Activated CD4-positive, alpha-beta T cell treated with anti-CD3 and anti-CD28 coated beads, Interleukin-2, amount 10 ng/mL, durations not matched to agents 24 days and 14 days (primary cell): Measurements from ENCODE around the gene RTP4. TPM values are rescaled to one million over a fixed set of nuclear protein-coding genes. Genes with fewer than 3 reads are reported as not detected.
A peak's percentile ranks its signal among the peaks of the same experiment; 100 is the strongest.

ENCODE experiments used
- DNase-seq: peaks from one replicate; pipeline ENCODE4 v3.0.0; 2022
- H3K27ac Mint-ChIP-seq: one replicate; pipeline ENCODE4 v1.8.0; 2022; ENCODE audit warnings: mild to moderate bottlenecking, mixed read lengths
- H3K27me3 Mint-ChIP-seq: one replicate; pipeline ENCODE4 v1.8.0; 2022; ENCODE audit warnings: mixed read lengths
- H3K36me3 Mint-ChIP-seq: one replicate; pipeline ENCODE4 v1.8.0; 2022; ENCODE audit warnings: low read depth, mild to moderate bottlenecking, mixed read lengths
- H3K4me1 Mint-ChIP-seq: one replicate; pipeline ENCODE4 v1.8.0; 2021; ENCODE audit warnings: mixed read lengths
- H3K4me3 Mint-ChIP-seq: one replicate; pipeline ENCODE4 v1.8.0; 2022; ENCODE audit warnings: mild to moderate bottlenecking, moderate library complexity, mixed read lengths
- H3K9me3 Mint-ChIP-seq: one replicate; pipeline ENCODE4 v1.8.0; 2021; ENCODE audit warnings: mixed read lengths
- intact Hi-C: fragments of 100-400 bp; cut with micrococcal nuclease; formaldehyde crosslinking; loops from one replicate; pipeline ENCODE4 v1.15.1; 2023
- total RNA-seq: library from RNA; stranded (reverse); gene quantifications from 2 replicates; pipeline ENCODE4 v1.2.3, GENCODE V29; 2022

Gene RTP4
- total RNA-seq, 1 donor from 2014 or later = 3.0 TPM

DNA sequence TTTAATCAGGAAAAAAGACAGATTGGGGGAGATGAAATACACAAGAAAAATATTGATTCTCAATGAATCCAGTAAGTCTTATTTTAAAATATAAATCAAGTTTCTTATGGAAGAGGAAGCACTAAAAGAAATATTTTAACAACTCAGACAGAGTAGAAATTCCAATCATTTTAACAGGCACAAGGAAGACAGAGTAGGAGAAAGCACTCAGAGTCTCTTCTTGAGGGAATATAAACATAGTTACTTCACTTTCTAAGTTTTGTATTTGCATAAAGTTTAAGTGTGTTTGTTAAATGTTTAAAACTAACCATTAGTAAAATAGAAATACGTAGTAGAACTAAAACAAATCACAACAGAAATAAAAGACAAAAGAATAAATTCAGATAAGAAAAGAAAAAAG is 24.5 kb upstream of the RTP4 start:
- H3K27ac Mint-ChIP-seq = no peak overlapping the region
- no peak for DNase-seq
- H3K4me1 Mint-ChIP-seq = no peaks in the 10 kb centered on the region
- H3K27me3 Mint-ChIP-seq = peaks cover 28% of the 10 kb centered on the region
- H3K4me3 Mint-ChIP-seq = no peak overlapping the region
- intact Hi-C loops = no loop called here
- H3K36me3 Mint-ChIP-seq = no peaks in the 10 kb centered on the region
- no peaks in the 10 kb centered on the region for H3K9me3 Mint-ChIP-seq

DNA sequence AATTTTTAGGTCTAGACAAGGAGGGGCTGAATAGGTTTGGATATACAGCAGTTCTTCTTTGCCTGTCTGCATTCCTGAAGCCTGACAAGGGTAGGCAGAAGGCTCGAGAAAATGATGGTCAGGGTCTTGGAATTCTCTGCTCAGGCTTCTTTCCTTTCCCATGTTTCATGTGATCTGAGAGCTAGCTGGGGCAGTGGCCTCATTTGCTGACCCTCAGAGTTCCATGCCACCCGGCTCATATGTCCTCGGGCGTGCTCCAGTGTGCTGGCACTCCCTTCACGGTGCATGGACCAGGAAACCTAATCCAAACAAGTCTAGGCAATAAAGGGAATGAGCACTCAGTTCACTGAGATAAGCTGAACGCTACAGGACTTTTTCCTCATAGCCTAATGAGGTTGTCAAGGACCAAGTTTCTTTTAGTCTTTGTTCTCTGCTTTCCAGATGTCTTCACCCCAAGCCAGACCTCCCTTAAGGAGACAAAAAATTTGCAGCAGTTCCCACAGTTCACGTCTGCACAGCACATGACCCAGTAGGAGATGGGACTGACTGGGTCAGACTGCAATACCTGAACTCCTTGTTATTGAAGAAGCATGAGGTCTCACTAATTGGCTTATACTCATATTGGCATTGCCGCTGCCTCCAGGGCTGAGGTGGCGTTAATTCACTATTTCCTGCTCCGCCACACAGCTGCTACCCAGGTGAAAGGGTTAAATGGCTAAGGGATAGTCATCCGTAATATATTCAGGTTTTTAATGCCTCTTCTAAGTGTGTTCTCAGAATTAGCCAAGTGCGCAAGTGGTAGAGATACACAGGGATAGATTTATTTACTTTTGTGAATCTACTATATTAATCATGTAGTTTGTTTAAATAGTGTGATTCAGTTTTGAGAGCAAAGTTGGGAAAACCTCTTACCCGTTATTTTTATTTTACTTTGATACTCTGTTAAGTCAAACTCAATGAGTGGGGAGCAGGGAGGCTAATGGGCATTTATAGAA is 15.3 kb upstream of the RTP4 start:
- H3K36me3 Mint-ChIP-seq = no peaks in the 10 kb centered on the region
- H3K4me1 Mint-ChIP-seq = no peaks in the 10 kb centered on the region
- peaks cover 5% of the 10 kb centered on the region for H3K9me3 Mint-ChIP-seq
- H3K4me3 Mint-ChIP-seq = no peak overlapping the region
- peak; percentile 23 for DNase-seq
- intact Hi-C loops = no loop called here
- H3K27me3 Mint-ChIP-seq = peaks cover 14% of the 10 kb centered on the region
- no peak overlapping the region for H3K27ac Mint-ChIP-seq

DNA sequence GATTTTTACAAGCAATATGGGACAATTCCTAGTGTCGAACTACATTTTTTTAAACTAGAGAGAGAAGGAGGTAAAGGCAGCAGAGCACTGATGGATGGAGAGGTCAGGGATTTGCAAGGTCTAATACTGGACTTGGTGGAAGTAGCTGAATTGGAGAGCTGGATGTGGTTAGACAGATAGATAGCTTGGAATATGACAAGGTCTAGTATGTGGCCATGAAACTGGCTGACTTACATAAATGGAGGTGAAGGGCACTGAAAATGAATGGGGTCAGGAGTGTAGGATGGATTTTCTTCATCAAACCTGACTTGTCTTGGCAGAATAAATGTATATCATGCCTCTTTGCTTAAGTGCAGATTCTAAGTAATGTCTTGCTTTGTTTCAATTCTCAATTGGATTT is 10.1 kb upstream of the RTP4 start:
- Mint-ChIP-seq H3K4me1 (peaks cover 9% of the 10 kb centered on the region), H3K4me3 (no peak overlapping the region), H3K9me3 (peaks cover 5% of the 10 kb centered on the region), H3K27ac (no peak overlapping the region), H3K36me3 (no peaks in the 10 kb centered on the region), H3K27me3 (peaks cover 6% of the 10 kb centered on the region)
- DNase-seq = no peak
- intact Hi-C loops = no loop called here

DNA sequence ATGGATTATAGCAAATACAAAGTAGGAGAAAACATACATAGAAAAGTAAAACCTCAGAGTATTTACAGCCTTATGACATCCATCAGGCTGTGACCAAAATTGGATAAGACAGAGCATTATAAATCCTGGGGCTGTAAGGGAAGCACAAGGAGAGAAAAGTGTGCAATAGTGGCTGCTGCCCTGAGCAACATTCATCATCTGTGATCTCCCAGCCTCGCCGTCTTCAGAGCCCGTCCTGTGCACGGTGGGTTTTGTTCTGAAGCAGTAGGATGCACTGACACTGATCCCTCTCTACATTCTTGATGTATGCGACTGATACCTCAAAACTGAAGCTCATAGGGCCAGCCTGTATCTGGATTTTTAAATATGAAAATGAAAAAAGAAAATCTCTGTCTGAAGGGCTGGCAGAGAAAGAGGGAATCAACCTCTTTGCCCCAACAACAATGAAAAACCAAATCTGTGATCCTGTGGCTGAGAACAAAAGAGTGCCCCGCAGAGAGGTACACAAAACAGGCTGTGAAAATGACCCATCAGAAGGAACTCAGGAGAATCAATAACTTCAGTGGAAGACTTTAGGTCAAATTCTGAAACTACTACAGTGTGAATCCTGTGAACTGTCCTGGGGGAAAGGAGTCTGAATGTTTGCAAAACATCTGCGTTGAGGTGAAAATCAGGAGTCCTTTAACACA is 8.2 kb upstream of the RTP4 start:
- intact Hi-C loops = no loop called here
- DNase-seq = no peak
- Mint-ChIP-seq H3K27me3 (peaks cover 5% of the 10 kb centered on the region), H3K27ac (no peak overlapping the region), H3K36me3 (no peaks in the 10 kb centered on the region), H3K4me1 (peaks cover 11% of the 10 kb centered on the region), H3K4me3 (no peak overlapping the region), H3K9me3 (no peaks in the 10 kb centered on the region)

DNA sequence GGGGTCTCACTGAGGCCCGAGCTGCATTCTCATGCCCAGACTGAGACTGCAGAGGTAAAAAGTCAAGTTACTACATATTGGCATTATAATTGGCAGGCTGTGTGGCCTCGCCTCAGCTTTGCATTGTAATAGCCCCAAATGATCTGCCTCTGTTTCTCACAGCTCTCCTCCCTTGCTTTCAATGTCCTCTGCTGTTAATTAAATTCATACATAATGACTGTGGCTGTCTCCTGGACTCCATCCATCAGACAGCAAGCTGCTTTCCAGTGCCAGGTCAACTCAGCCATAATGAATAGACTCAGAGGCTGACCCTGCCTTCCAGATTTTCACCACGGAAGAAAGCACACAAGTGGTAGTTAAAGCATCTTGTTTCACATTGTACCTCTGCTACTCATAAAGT is 7.6 kb upstream of the RTP4 start:
- DNase-seq = no peak
- Mint-ChIP-seq H3K27me3 (peaks cover 5% of the 10 kb centered on the region), H3K27ac (no peak overlapping the region), H3K4me1 (peaks cover 11% of the 10 kb centered on the region), H3K4me3 (no peak overlapping the region), H3K36me3 (no peaks in the 10 kb centered on the region), H3K9me3 (peaks cover 4% of the 10 kb centered on the region)
- intact Hi-C loops = no loop called here

DNA sequence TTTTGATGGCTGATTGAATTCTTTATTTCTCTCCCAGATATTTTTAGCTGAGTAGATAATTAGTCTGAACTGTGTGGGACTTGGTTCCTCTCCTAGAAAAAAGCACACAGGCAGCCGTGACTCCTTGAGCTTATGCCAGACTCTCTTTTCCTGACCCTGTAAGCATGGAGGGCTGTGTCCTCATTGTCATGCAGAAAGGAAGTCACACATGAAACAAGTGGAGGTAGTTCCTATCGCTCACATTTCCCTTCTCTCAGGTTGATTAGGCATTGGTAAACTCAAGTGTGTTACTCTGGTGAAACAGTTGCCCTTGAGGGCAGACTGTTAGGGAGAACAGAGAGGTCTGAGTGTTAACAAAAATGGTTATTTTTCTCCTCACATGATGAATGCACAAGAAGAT is 6.3 kb upstream of the RTP4 start:
- intact Hi-C loops = no loop called here
- H3K36me3 Mint-ChIP-seq = no peaks in the 10 kb centered on the region
- no peak overlapping the region for H3K4me3 Mint-ChIP-seq
- H3K4me1 Mint-ChIP-seq = peaks cover 11% of the 10 kb centered on the region
- peaks cover 7% of the 10 kb centered on the region for H3K9me3 Mint-ChIP-seq
- no peak overlapping the region for H3K27ac Mint-ChIP-seq
- no peak for DNase-seq
- H3K27me3 Mint-ChIP-seq = peaks cover 5% of the 10 kb centered on the region

DNA sequence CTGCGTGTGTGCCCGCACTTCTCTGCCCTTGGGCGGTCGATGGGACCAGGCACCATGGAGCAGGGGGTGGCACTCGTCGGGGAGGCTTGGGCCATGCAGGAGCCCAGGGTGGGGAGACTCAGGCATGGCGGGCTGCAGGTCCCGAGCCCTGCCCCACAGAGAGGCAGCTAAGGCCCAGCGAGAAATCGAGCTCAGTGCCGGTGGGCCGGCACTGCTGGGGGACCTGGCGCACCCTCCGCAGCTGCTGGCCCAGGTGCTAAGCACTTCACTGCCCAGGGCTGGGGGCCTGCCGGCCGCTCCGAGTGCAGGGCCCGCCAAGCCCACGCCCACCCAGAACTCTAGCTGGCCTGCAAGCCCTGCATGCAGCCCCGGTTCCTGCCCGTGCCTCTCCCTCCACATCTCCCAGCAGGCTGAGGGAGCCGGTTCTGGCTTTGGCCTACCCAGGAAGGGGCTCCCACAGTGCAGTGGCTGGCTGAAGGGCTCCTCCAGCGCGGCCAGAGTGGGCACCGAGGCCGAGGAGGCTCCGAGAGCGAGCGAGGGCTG is 553 bp upstream of the RTP4 start:
- Mint-ChIP-seq H3K36me3 (peaks cover 31% of the 10 kb centered on the region), H3K9me3 (peaks cover 16% of the 10 kb centered on the region), H3K27ac (peak overlapping the region; percentile 94), H3K4me3 (peak overlapping the region; percentile 90), H3K4me1 (peaks cover 33% of the 10 kb centered on the region), H3K27me3 (no peaks in the 10 kb centered on the region)
- intact Hi-C loops = loop anchor here (2.0 to 5.0 kb wide), 2 partner anchors 1421 to 1765 kb away; no protein-coding TSS in a partner anchor
- peak; percentile 71 for DNase-seq

DNA sequence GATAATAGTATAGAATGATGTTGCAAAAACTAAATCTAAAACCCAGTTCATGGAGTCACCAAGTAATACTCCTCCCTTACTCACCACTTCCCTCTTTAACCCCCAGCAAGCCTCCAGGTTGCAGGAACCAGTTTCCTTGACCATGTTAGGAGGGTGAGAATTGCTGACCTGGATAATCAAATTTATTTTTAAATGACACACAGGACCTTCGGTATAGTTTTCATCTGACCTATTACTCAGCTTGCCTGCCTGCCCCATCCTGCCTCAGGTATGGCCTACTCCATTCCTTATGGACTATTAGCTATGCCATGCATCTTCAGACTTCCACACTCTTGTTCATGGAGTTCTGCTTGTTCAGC is 883 bp downstream of the RTP4 start:
- DNase-seq = no peak
- peak overlapping the region; percentile 94 for H3K27ac Mint-ChIP-seq
- intact Hi-C loops = loop anchor here (2.0 to 5.0 kb wide), 2 partner anchors 1420 to 1763 kb away; no protein-coding TSS in a partner anchor
- peaks cover 42% of the 10 kb centered on the region for H3K36me3 Mint-ChIP-seq
- peaks cover 16% of the 10 kb centered on the region for H3K9me3 Mint-ChIP-seq
- H3K4me3 Mint-ChIP-seq = peak overlapping the region; percentile 90
- no peaks in the 10 kb centered on the region for H3K27me3 Mint-ChIP-seq
- H3K4me1 Mint-ChIP-seq = peaks cover 31% of the 10 kb centered on the region

DNA sequence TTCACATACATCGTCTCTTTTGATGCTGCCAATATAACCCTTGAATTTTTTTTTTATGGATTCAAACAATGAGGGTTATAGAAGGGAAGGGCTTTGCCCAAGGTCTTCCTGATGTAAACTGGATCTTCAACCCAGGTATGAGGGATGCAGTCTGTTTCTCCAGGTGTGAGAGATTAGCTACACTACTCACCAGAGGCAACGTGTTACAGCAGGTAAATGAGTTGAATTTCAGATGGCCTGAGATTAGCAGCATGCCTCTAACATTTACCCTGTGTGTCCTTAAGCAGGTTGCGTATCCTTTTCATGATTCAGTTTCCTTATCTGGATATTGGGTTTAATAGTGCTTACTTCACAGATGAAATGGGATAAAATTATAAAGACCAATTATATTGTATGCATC is 1.9 kb downstream of the RTP4 start:
- Mint-ChIP-seq H3K36me3 (peaks cover 52% of the 10 kb centered on the region), H3K27me3 (no peaks in the 10 kb centered on the region), H3K27ac (peak overlapping the region; percentile 54), H3K9me3 (peaks cover 23% of the 10 kb centered on the region), H3K4me1 (peaks cover 37% of the 10 kb centered on the region), H3K4me3 (peak overlapping the region; percentile 81)
- DNase-seq = no peak
- intact Hi-C loops = no loop called here

DNA sequence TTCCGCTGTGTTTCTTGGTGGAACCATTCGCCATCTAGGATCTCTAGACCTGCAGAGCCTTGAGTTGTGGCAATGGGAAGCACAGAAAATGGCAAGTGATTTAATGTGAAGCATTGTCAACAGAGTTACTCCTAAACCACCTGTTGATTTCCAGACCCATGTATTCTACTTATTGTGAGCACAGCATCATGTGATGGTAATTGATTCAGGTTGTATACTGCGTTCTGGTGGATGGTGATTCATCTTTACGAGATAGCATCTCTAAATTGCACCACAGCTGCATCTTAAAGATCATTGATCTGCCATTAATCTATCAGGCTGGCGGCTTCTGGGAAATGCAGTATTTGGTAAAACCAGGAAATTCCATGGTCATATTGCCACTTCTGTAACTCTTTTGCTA is 7.4 kb downstream of the RTP4 start:
- Mint-ChIP-seq H3K27ac (no peak overlapping the region), H3K36me3 (peaks cover 83% of the 10 kb centered on the region), H3K27me3 (no peaks in the 10 kb centered on the region), H3K9me3 (peaks cover 34% of the 10 kb centered on the region), H3K4me3 (no peak overlapping the region), H3K4me1 (peaks cover 27% of the 10 kb centered on the region)
- no peak for DNase-seq
- intact Hi-C loops = no loop called here

DNA sequence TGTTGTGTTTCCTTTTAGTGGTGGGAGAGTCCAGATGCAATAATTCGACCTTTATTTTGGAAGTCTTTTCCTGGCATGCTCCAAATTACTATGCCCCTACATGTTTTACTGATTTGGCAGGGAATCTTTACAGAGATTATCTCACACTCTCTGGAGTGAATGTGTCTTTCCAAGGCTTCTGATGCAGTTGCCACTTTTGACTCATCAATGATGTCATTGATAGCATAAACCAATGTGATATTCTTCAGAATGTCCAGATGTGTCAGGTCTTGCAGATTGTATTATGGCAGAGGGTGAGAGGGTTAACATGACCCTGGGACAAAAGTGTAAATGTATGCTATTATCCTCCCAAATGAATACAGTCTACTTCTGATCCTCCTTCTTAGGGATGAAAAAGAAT is 9.7 kb downstream of the RTP4 start:
- H3K4me3 Mint-ChIP-seq = no peak overlapping the region
- H3K27ac Mint-ChIP-seq = no peak overlapping the region
- H3K27me3 Mint-ChIP-seq = no peaks in the 10 kb centered on the region
- H3K9me3 Mint-ChIP-seq = peaks cover 25% of the 10 kb centered on the region
- no peak for DNase-seq
- intact Hi-C loops = no loop called here
- peaks cover 61% of the 10 kb centered on the region for H3K36me3 Mint-ChIP-seq
- H3K4me1 Mint-ChIP-seq = peaks cover 18% of the 10 kb centered on the region

DNA sequence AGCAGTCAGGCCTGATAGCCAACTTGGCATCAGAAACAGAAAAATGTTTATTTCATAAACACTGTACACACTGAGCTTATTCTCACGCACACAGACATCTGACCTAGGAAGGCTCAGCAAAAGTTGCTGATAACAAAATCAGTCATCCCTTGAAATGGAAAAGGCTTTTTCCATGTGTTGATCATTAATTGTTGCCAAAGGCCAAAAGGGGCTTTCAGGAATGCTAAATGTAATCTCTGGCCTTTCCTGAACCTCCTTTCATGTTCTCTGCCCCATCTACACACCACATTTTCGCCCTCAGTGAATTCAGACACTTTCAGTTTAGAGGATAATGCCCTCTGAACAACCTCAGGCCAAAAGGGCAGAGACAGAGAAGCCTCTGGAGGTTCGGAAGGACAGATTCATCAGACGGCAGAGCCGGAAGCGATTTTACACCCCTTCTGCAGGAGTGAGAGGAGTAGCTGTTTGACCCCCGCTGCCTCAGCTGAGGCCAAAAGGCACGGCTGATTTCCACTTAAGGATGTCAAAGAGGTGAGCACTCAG is 14.5 kb downstream of the RTP4 start:
- DNase-seq = no peak
- Mint-ChIP-seq H3K27ac (no peak overlapping the region), H3K27me3 (peaks cover 12% of the 10 kb centered on the region), H3K9me3 (peaks cover 15% of the 10 kb centered on the region), H3K4me1 (peaks cover 4% of the 10 kb centered on the region), H3K36me3 (peaks cover 15% of the 10 kb centered on the region), H3K4me3 (no peak overlapping the region)
- intact Hi-C loops = no loop called here

DNA sequence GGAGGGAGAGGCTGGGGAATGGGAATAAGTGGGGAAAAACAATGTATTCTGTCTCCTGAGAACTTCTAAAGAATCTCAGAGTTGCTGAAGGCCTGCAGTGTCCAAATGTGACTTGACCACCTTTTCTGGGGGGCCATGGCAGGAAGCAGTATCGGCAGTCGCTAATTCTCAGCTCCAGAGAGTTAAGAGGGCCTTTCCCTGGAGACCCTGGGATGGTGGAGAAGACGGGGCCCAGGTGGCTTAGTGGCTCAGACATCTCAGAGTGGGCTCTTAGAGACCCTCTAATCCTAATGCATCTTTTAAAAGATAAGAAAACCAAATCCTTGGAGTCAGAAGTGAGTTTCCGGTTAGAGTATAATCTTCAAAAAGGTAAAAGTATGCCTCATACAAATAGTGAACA is 15.1 kb downstream of the RTP4 start:
- no peak for DNase-seq
- H3K4me3 Mint-ChIP-seq = no peak overlapping the region
- intact Hi-C loops = no loop called here
- H3K4me1 Mint-ChIP-seq = peaks cover 4% of the 10 kb centered on the region
- peaks cover 10% of the 10 kb centered on the region for H3K36me3 Mint-ChIP-seq
- peaks cover 18% of the 10 kb centered on the region for H3K9me3 Mint-ChIP-seq
- peaks cover 15% of the 10 kb centered on the region for H3K27me3 Mint-ChIP-seq
- H3K27ac Mint-ChIP-seq = no peak overlapping the region

DNA sequence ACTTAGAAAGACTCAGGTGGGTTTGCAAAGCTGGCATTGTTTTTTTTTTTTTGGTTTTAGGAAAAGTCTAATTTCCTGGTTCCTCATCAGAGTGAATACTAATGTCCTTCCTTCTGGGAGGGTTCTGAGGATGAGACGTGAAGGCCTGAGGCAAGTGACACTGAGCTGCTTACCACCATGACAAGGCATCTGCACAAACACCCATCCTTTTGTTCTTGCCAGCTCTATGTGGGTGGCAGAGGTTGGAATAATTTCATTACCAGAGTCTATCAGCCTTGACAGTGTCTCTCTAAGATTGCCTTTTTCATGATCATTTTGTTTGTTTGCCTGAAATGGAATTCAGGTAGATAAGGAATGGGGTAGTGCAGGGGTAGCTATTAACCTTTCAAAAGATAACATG is 17.1 kb downstream of the RTP4 start:
- Mint-ChIP-seq H3K9me3 (peaks cover 37% of the 10 kb centered on the region), H3K4me1 (peaks cover under 1% of the 10 kb centered on the region), H3K27me3 (peaks cover 32% of the 10 kb centered on the region), H3K36me3 (peaks cover under 1% of the 10 kb centered on the region), H3K27ac (no peak overlapping the region), H3K4me3 (no peak overlapping the region)
- DNase-seq = no peak
- intact Hi-C loops = no loop called here
